GM13976 (cell line): ENCODE results near the gene PARD3.
"Not testable (repeated sequence)": the region's sequence is repeated elsewhere in the genome, so short reads cannot be mapped to it uniquely, and the experiment has no call there.

Experiments used
- DNase-seq: peaks from one replicate; pipeline ENCODE4 v3.0.0; 2012; ENCODE audit warnings: low spot score
- in situ Hi-C: fragments of 300-500 bp; cut with MboI; formaldehyde crosslinking; loops from one replicate; pipeline ENCODE4 v1.12.0; 2022; ENCODE audit warnings: low sequenced_read_pairs, mixed read lengths, inconsistent platforms; ENCODE audit not compliant: unreplicated experiment
- TF ChIP-seq, protein P1 (sequence below): IDR thresholded peaks from 2 replicates; pipeline ENCODE4 v1.5.1; 2012; ENCODE audit warnings: borderline replicate concordance, mild to moderate bottlenecking; ENCODE audit not compliant: insufficient read depth; ENCODE audit errors: extremely low read depth, missing control alignments, control extremely low read depth

PARD3 gene

DNA sequence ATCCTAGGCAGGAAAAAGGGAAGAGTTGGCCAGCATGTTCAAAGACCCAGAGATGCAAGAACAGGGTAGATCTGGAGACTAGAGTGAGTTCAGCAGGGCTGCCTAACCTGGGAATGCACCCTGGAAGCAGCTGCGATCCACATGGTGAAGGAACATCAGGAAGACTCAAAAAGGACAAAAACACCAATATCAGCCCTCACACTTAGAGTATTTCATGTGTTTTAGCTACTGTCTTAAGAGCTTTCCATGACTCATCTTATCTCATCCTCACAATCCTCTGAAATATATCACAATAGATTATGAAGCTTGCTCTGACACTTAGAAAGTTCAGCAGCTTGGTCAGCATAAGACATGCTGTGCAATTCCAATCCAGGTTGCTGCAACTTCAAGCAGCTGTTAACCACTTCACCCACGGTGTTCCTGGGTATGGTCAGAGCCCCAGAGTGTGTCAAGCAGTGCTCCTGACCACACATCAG, 380.9 kb downstream of the PARD3 start:
- no peak for DNase-seq
- in situ Hi-C loops: no loop called here
- TF ChIP-seq, protein P1, sequence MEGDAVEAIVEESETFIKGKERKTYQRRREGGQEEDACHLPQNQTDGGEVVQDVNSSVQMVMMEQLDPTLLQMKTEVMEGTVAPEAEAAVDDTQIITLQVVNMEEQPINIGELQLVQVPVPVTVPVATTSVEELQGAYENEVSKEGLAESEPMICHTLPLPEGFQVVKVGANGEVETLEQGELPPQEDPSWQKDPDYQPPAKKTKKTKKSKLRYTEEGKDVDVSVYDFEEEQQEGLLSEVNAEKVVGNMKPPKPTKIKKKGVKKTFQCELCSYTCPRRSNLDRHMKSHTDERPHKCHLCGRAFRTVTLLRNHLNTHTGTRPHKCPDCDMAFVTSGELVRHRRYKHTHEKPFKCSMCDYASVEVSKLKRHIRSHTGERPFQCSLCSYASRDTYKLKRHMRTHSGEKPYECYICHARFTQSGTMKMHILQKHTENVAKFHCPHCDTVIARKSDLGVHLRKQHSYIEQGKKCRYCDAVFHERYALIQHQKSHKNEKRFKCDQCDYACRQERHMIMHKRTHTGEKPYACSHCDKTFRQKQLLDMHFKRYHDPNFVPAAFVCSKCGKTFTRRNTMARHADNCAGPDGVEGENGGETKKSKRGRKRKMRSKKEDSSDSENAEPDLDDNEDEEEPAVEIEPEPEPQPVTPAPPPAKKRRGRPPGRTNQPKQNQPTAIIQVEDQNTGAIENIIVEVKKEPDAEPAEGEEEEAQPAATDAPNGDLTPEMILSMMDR: no peak

DNA sequence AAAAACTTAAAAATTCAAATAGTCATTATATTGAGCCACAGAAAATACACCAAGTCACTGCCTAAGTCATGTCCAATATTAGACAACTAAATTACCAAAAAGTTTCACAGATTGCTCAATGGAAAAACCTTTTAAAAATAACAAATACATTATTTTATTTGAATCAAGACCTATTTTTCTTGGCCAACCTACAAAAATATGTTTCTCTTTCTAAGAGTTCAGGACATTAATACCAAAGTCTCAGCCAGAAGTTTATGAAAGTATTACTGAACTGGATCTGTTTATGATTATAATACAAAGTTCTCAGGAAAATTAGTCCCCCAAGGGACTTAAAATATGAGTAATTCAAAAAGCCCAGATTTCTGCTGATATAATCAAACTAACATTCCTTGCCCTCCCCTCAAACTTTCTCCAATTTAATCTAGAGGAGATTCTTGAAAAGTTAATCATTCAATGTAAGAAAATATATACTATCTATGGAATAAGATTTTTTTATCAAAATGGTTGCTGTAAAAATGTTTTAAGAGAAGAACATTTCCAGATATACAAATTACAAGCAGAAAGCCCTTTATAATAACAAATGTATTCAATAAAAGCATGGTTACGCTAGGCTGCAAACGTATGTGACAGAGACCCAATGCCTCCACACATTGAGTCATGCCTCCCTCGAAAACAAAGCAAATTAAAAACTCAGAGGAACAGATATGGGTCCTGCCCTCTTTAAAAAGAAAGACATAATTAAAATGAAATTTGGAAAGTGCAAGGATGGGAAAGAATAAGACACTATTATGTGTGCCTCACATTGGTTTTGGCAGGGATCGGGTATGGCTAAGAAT, 381.6 kb downstream of the PARD3 start:
- DNase-seq: no peak
- in situ Hi-C loops: no loop called here
- TF ChIP-seq, protein P1: no peak

DNA sequence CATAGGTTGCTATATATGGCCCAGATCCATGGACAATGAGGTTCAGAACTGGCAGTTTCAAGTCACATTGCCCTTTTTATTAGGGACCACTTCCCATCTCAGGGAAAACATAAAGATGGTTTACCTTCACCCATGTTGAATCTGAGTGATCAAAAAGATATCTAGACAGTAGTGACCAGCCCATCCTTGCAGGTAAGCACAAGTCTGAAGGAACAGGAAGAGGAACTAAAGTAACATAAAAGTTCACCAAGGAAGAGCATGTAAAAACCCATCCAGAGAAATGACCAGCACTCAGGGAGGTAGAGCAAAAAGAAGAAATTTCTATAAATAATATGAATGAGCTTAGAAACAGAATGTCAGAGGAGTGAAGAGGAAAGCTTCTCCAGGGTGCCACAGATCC, 382.5 kb downstream of the PARD3 start:
- in situ Hi-C loops: no loop called here
- no peak for DNase-seq
- TF ChIP-seq, protein P1: no peak

DNA sequence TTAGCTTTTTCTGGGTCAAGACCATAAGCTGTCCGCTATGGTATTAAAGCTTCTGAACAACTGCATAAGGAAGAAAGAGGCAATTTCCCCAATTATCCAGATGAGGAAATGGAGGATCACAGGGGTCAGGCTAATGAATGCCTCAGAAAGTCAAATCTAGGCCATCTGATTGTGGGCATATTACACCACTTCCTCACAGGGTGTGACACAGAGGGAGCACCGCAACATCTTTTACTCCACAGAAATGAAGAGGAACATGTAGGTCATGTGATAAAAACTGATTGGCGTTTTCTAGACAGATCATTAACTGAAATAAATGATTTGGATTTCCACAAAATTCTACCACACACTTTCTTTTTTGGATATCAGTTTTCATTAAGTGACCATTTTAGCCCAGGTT, 384.4 kb downstream of the PARD3 start:
- in situ Hi-C loops: no loop called here
- no peak for DNase-seq
- TF ChIP-seq, protein P1: no peak

DNA sequence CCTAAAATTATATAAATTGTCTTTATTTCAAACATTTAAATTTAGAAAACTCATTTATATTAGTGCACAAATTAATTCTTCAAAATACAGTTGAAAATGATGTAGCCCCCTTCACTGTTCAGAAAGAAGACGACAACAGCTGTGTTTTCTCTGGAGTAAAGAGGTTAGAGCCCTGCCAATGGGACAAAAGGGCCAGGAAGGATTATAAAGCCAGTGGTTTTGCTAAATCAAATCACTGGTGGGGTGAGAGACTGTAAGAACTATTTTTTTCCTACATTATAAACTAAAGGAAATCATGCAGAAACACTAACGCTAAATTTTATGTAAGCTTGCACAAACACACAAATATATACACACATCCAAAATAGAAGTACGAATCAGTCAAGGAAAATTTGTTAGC, 386.6 kb downstream of the PARD3 start:
- TF ChIP-seq, protein P1: no peak
- DNase-seq: no peak
- in situ Hi-C loops: no loop called here

DNA sequence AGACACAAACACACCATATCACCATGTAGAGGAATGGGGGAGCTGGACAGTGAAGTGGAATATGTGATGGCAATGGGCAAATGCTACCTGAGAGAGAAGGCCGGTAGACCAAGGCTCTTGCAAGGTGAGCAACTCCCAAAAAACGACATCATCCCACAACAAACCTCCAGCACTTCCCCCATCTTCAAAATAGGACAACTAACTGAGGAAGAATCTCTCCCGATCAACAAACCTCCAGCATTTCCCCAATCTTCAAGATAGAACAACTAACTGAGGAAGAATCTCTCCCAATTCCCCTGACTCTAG, 387.2 kb downstream of the PARD3 start:
- TF ChIP-seq, protein P1: no peak
- in situ Hi-C loops: no loop called here
- no peak for DNase-seq

DNA sequence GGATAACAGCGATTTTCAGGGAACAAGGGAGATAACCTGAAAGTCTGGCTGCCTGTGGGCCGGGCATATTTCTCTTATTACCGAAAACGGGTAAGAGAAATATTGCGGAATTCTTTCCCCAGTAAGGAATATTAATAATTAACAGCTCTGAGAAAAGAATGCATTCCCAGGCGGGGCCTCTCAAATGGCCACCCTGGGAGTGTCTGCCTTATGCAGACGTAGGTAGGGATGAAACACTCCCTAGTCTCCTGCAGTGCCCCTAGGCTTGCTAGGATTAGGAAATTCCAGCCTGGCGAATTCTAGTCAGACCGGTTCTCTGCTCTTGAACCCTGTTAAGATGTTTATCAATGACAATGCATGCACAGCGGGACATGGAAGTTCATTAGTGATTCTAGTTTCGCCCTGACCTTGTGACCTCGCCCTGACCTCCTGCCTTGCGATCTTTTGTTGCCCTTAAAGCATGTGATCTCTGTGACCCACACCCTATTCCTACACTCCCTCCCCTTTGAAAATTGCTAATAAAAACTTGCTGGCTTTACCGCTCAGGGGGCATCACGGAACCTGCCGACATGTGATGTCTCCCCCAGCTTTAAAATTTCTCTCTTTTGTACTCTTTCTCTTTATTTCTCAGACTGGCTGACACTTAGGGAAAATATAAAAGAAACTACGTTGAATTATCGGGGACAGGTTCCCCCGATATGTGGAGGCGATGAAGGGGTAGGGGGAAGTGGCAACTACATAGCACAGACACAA, 387.8 kb downstream of the PARD3 start:
- in situ Hi-C loops, DNase-seq: not testable (repeated sequence)

DNA sequence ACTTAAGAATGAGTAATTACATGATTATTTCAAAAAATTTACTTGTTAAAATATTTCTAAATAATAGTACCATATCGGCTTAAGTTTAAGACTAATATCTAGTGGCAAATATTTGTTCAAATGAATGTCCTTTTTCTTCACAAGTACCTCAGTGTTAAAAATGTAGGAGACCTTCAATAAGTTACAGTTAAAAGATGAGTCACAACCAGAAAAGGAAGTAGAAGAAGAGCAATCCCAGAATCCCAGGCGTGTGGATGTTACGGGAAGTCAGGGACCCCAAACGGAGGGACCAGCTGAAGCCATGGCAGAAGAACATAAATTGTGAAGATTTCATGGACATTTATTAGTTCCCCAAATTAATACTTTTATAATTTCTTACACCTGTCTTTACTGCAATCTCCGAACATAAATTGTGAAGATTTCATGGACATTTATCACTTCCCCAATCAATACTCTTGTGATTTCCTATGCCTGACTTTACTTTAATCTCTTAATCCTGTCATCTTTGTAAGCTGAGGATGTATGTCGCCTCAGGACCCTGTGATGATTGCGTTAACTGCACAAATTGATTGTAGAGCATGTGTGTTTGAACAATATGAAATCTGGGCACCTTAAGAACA, 388.4 kb downstream of the PARD3 start:
- in situ Hi-C loops: not testable (repeated sequence)

More for the DNA sequence above, 388.4 kb downstream of the PARD3 start:
- DNase-seq: not testable (repeated sequence)
